ENCODE results near the gene MOB3A.

MOB3A gene

GRCh38 chr19:2139385-2140137 lies 43.4 kb upstream of the MOB3A start:
- Mint-ChIP-seq H3K9me3 (no peaks in the 10 kb centered on the region), H3K27ac (peak overlapping the region in 2 of 3 experiments; percentile 48 to 89), H3K4me3 (peak overlapping the region in 1 of 3 experiments; percentile 26), H3K36me3 (ENCODE audit: low read depth) (peaks cover 25% of the 10 kb centered on the region), H3K4me1 (peaks cover 21% of the 10 kb centered on the region), H3K27me3 (ENCODE audit: low read depth) (peaks cover 3% of the 10 kb centered on the region)
- TF ChIP-seq CTCF (IDR thresholded peaks at IDR 0.05; ENCODE audit: unreplicated experiment in 3 of 3) = no peak

- no peak for TF ChIP-seq CTCF (IDR thresholded peaks at IDR 0.05; ENCODE audit: unreplicated experiment in 3 of 3)
- Mint-ChIP-seq H3K36me3 (ENCODE audit: low read depth) (peaks cover 27% of the 10 kb centered on the region), H3K4me1 (peaks cover 21% of the 10 kb centered on the region), H3K9me3 (no peaks in the 10 kb centered on the region), H3K27me3 (ENCODE audit: low read depth) (no peaks in the 10 kb centered on the region), H3K4me3 (no peak overlapping the region), H3K27ac (peak overlapping the region in 1 of 3 experiments; percentile 61)
Measured at GRCh38 chr19:2138061-2138728, 42.1 kb upstream of the MOB3A start.

GRCh38 chr19:2136796-2137195 lies 40.7 kb upstream of the MOB3A start:
- Mint-ChIP-seq H3K36me3 (ENCODE audit: low read depth) (peaks cover 41% of the 10 kb centered on the region), H3K4me3 (no peak overlapping the region), H3K27me3 (ENCODE audit: low read depth) (no peaks in the 10 kb centered on the region), H3K4me1 (peaks cover 21% of the 10 kb centered on the region), H3K9me3 (no peaks in the 10 kb centered on the region), H3K27ac (no peak overlapping the region)
- TF ChIP-seq CTCF (IDR thresholded peaks at IDR 0.05; ENCODE audit: unreplicated experiment in 3 of 3) = no peak

GRCh38 chr19:2135474-2136402 lies 39.6 kb upstream of the MOB3A start:
- H3K4me3 Mint-ChIP-seq = no peak overlapping the region
- H3K9me3 Mint-ChIP-seq = no peaks in the 10 kb centered on the region
- H3K27me3 Mint-ChIP-seq (ENCODE audit: low read depth) = no peaks in the 10 kb centered on the region
- H3K27ac Mint-ChIP-seq = no peak overlapping the region
- peaks cover 21% of the 10 kb centered on the region for H3K4me1 Mint-ChIP-seq
- H3K36me3 Mint-ChIP-seq (ENCODE audit: low read depth) = peaks cover 42% of the 10 kb centered on the region
- no peak for TF ChIP-seq CTCF (IDR thresholded peaks at IDR 0.05; ENCODE audit: unreplicated experiment in 3 of 3)

- Mint-ChIP-seq H3K27ac (no peak overlapping the region), H3K4me1 (no peaks in the 10 kb centered on the region), H3K4me3 (no peak overlapping the region), H3K27me3 (ENCODE audit: low read depth) (no peaks in the 10 kb centered on the region), H3K36me3 (ENCODE audit: low read depth) (peaks cover 29% of the 10 kb centered on the region), H3K9me3 (no peaks in the 10 kb centered on the region)
- TF ChIP-seq CTCF (IDR thresholded peaks at IDR 0.05; ENCODE audit: unreplicated experiment in 3 of 3) = no peak
Measured at GRCh38 chr19:2132731-2133490, 36.8 kb upstream of the MOB3A start.
